ENCODE results near the gene PRDM16.

PRDM16 gene

GRCh38 chr1:3443807-3444206, 374.8 kb downstream of the PRDM16 start:
- DNase-seq (ENCODE audit: low read depth), result no peak
- no peak overlapping the region for H3K4me3 ChIP-seq (ENCODE audit: low read depth, low read length)

GRCh38 chr1:3444298-3444697, 375.3 kb downstream of the PRDM16 start:
- DNase-seq (ENCODE audit: low read depth), result no peak
- H3K4me3 ChIP-seq (ENCODE audit: low read depth, low read length), result no peak overlapping the region

- no peak overlapping the region for H3K4me3 ChIP-seq (ENCODE audit: low read depth, low read length)
- DNase-seq (ENCODE audit: low read depth), result no peak
Observed at GRCh38 chr1:3444736-3445135, 375.7 kb downstream of the PRDM16 start.

GRCh38 chr1:3450202-3450863, 381.3 kb downstream of the PRDM16 start:
- DNase-seq (ENCODE audit: low read depth), result no peak
- H3K4me3 ChIP-seq (ENCODE audit: low read depth, low read length), result no peak overlapping the region

GRCh38 chr1:3450983-3451382, 382.0 kb downstream of the PRDM16 start:
- H3K4me3 ChIP-seq (ENCODE audit: low read depth, low read length), result no peak overlapping the region
- no peak for DNase-seq (ENCODE audit: low read depth)

- DNase-seq (ENCODE audit: low read depth), result no peak
- H3K4me3 ChIP-seq (ENCODE audit: low read depth, low read length), result no peak overlapping the region
Observed at GRCh38 chr1:3451994-3452865, 383.2 kb downstream of the PRDM16 start.

- DNase-seq (ENCODE audit: low read depth), result no peak
- H3K4me3 ChIP-seq (ENCODE audit: low read depth, low read length), result no peak overlapping the region
Observed at GRCh38 chr1:3452866-3453175, 383.8 kb downstream of the PRDM16 start.

GRCh38 chr1:3453203-3453761, 384.3 kb downstream of the PRDM16 start:
- DNase-seq (ENCODE audit: low read depth), result peak; percentile 8
- H3K4me3 ChIP-seq (ENCODE audit: low read depth, low read length), result no peak overlapping the region

GRCh38 chr1:3453891-3454810, 385.1 kb downstream of the PRDM16 start, which contains the start of gene ARHGEF16:
Gene ARHGEF16 (plus strand): TSS chr1:3454665. CDS start chr1:3463085, 8,420 bp downstream.
- peak within 1 kb of the TSS; percentile 27 for H3K4me3 ChIP-seq (ENCODE audit: low read depth, low read length)
- DNase-seq (ENCODE audit: low read depth), result no peak

- H3K4me3 ChIP-seq (ENCODE audit: low read depth, low read length), result peak overlapping the region; percentile 27
- DNase-seq (ENCODE audit: low read depth), result no peak
Observed at GRCh38 chr1:3454811-3455618, 386.0 kb downstream of the PRDM16 start.

- no peak for DNase-seq (ENCODE audit: low read depth)
- no peak overlapping the region for H3K4me3 ChIP-seq (ENCODE audit: low read depth, low read length)
Observed at GRCh38 chr1:3455670-3456448, 386.9 kb downstream of the PRDM16 start.

- no peak for DNase-seq (ENCODE audit: low read depth)
- no peak overlapping the region for H3K4me3 ChIP-seq (ENCODE audit: low read depth, low read length)
Observed at GRCh38 chr1:3456449-3456963, 387.5 kb downstream of the PRDM16 start.

- H3K4me3 ChIP-seq (ENCODE audit: low read depth, low read length), result no peak overlapping the region
- DNase-seq (ENCODE audit: low read depth), result no peak
Observed at GRCh38 chr1:3456964-3457909, 388.2 kb downstream of the PRDM16 start.

GRCh38 chr1:3457910-3458883, 389.2 kb downstream of the PRDM16 start:
- no peak for DNase-seq (ENCODE audit: low read depth)
- H3K4me3 ChIP-seq (ENCODE audit: low read depth, low read length), result no peak overlapping the region

GRCh38 chr1:3459051-3459908, 390.3 kb downstream of the PRDM16 start:
- H3K4me3 ChIP-seq (ENCODE audit: low read depth, low read length), result no peak overlapping the region
- no peak for DNase-seq (ENCODE audit: low read depth)
